GM12878 (cell line): Measurements from ENCODE around the gene TIPIN.

ENCODE experiments used
- BHLHE40 ChIP-seq, 2 experiments: fragments of 450-650 bp in 1 of 2; IDR thresholded peaks; 2 replicates each; pipeline ENCODE4 v1.6.1; 2011 to 2017; ENCODE audit warnings: low read depth in 2 of 2, borderline replicate concordance in 1 of 2, improper control_type of control experiment in 1 of 2, low read length in 1 of 2, mild to moderate bottlenecking in 1 of 2
- CBX3 ChIP-seq: fragments of 200-600 bp; sonication (generic); IDR thresholded peaks from 2 replicates; pipeline ENCODE4 v1.6.1; 2016; ENCODE audit warnings: low read depth, borderline replicate concordance
- CBX5 ChIP-seq: sonication (generic); IDR thresholded peaks from 2 replicates; pipeline ENCODE4 v1.6.1; 2016; ENCODE audit warnings: low read depth, moderate library complexity, mild to moderate bottlenecking, inconsistent platforms
- POLR2AphosphoS5 ChIP-seq: IDR thresholded peaks from 2 replicates; pipeline ENCODE4 v1.6.1; 2011; ENCODE audit warnings: mild to moderate bottlenecking, low read length, inconsistent platforms
- TAF1 ChIP-seq: IDR thresholded peaks from 2 replicates; pipeline ENCODE4 v1.6.1; 2011; ENCODE audit warnings: mild to moderate bottlenecking, low read depth, low read length, borderline replicate concordance
- YY1 ChIP-seq: IDR thresholded peaks from 2 replicates; pipeline ENCODE4 v1.6.1; 2011; ENCODE audit warnings: low read depth, mild to moderate bottlenecking, low read length
- ZNF384 ChIP-seq: IDR thresholded peaks from 2 replicates; pipeline ENCODE4 v1.6.1; 2012; ENCODE audit warnings: low read depth, mild to moderate bottlenecking, low read length, improper control_type of control experiment, borderline replicate concordance
- ZZZ3 ChIP-seq: IDR thresholded peaks from 2 replicates; pipeline ENCODE4 v1.6.1; 2011; ENCODE audit warnings: low read depth; ENCODE audit not compliant: control insufficient read depth, insufficient read length
- TF ChIP-seq, protein P1 (sequence below), 3 experiments: IDR thresholded peaks in 2 of 3; conservative IDR thresholded peaks in 1 of 3; 2 replicates each; pipeline ENCODE4 v1.5.1; 2011; ENCODE audit warnings: low read depth in 3 of 3, low read length in 3 of 3, mild to moderate bottlenecking in 3 of 3, control low read depth in 2 of 3, moderate library complexity in 2 of 3, inconsistent platforms in 1 of 3, mixed read lengths in 1 of 3; ENCODE audit not compliant: control insufficient read depth in 2 of 3, insufficient read depth in 1 of 3; ENCODE audit errors: extremely low read depth in 1 of 3
- TF ChIP-seq, protein P2 (sequence below): IDR thresholded peaks from 2 replicates; pipeline ENCODE4 v1.6.1; 2012; ENCODE audit warnings: mild to moderate bottlenecking, low read depth, low read length
- TF ChIP-seq, protein P3 (sequence below): IDR thresholded peaks from 2 replicates; pipeline ENCODE4 v1.6.1; 2011; ENCODE audit warnings: mild to moderate bottlenecking, low read depth, low read length, moderate library complexity; ENCODE audit not compliant: insufficient replicate concordance

DNA sequence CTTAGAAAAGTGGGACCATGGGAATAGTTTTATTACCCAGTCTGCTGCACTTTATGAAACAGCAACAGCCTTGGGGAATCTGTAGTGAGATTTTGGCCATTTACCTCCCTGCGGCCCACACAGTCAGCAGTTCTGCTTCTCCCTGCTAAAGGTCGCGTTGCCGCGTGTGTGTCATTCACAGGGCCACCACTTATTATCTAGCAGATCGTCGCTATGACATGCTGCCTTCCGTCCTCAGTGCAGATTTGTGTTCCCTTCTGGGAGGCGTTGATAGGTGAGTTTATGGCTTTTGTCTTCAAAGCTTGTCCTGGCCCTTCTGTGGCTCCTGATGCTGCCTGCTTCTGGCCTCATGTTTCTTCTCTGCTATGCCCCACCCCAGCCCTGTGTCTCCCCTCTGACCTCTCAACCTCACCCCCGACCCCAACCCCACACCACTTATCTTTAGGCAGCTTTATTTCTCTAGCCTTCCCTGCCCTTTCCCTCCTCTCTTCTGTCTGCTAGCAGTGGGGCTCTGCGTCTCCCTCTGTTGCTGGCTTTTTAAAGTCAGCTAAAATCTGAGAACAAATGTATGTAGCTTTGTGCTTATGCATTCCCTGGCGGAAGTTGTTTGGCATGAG, 33.1 kb downstream of the TIPIN start:
- TF ChIP-seq CBX3, result no peak
- no peak for TF ChIP-seq POLR2AphosphoS5
- TF ChIP-seq, protein P1, sequence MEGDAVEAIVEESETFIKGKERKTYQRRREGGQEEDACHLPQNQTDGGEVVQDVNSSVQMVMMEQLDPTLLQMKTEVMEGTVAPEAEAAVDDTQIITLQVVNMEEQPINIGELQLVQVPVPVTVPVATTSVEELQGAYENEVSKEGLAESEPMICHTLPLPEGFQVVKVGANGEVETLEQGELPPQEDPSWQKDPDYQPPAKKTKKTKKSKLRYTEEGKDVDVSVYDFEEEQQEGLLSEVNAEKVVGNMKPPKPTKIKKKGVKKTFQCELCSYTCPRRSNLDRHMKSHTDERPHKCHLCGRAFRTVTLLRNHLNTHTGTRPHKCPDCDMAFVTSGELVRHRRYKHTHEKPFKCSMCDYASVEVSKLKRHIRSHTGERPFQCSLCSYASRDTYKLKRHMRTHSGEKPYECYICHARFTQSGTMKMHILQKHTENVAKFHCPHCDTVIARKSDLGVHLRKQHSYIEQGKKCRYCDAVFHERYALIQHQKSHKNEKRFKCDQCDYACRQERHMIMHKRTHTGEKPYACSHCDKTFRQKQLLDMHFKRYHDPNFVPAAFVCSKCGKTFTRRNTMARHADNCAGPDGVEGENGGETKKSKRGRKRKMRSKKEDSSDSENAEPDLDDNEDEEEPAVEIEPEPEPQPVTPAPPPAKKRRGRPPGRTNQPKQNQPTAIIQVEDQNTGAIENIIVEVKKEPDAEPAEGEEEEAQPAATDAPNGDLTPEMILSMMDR (IDR thresholded peaks at IDR 0.05 in 2 of 3, conservative IDR thresholded peaks at IDR 0.05 in 1 of 3; ENCODE audit: control insufficient read depth in 2 of 3, extremely low read depth in 1 of 3, insufficient read depth in 1 of 3, low read depth in 3 of 3, low read length in 3 of 3), result no peak
- no peak for TF ChIP-seq CBX5
- TF ChIP-seq TAF1, result no peak
- TF ChIP-seq YY1, result no peak
- TF ChIP-seq, protein P2, sequence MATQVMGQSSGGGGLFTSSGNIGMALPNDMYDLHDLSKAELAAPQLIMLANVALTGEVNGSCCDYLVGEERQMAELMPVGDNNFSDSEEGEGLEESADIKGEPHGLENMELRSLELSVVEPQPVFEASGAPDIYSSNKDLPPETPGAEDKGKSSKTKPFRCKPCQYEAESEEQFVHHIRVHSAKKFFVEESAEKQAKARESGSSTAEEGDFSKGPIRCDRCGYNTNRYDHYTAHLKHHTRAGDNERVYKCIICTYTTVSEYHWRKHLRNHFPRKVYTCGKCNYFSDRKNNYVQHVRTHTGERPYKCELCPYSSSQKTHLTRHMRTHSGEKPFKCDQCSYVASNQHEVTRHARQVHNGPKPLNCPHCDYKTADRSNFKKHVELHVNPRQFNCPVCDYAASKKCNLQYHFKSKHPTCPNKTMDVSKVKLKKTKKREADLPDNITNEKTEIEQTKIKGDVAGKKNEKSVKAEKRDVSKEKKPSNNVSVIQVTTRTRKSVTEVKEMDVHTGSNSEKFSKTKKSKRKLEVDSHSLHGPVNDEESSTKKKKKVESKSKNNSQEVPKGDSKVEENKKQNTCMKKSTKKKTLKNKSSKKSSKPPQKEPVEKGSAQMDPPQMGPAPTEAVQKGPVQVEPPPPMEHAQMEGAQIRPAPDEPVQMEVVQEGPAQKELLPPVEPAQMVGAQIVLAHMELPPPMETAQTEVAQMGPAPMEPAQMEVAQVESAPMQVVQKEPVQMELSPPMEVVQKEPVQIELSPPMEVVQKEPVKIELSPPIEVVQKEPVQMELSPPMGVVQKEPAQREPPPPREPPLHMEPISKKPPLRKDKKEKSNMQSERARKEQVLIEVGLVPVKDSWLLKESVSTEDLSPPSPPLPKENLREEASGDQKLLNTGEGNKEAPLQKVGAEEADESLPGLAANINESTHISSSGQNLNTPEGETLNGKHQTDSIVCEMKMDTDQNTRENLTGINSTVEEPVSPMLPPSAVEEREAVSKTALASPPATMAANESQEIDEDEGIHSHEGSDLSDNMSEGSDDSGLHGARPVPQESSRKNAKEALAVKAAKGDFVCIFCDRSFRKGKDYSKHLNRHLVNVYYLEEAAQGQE, result no peak
- no peak for TF ChIP-seq BHLHE40 (IDR thresholded peaks at IDR 0.05; ENCODE audit: borderline replicate concordance in 1 of 2, low read depth in 2 of 2, low read length in 1 of 2)
- TF ChIP-seq, protein P3, sequence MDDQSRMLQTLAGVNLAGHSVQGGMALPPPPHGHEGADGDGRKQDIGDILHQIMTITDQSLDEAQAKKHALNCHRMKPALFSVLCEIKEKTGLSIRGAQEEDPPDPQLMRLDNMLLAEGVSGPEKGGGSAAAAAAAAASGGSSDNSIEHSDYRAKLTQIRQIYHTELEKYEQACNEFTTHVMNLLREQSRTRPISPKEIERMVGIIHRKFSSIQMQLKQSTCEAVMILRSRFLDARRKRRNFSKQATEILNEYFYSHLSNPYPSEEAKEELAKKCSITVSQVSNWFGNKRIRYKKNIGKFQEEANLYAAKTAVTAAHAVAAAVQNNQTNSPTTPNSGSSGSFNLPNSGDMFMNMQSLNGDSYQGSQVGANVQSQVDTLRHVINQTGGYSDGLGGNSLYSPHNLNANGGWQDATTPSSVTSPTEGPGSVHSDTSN, result no peak
- TF ChIP-seq ZNF384, result no peak
- no peak for TF ChIP-seq ZZZ3
